GM19328 (cell line): ENCODE results near the gene MSLN.
"Not testable (repeated sequence)": the region's sequence is repeated elsewhere in the genome, so short reads cannot be mapped to it uniquely, and the experiment has no call there.

Source experiments
- ATAC-seq: cut with Tn5 transposase; IDR thresholded peaks from one replicate; pipeline ENCODE4 v1.9.1; 2021; ENCODE audit warnings: mild to moderate bottlenecking, moderate library complexity; ENCODE audit not compliant: unreplicated experiment

MSLN gene

DNA sequence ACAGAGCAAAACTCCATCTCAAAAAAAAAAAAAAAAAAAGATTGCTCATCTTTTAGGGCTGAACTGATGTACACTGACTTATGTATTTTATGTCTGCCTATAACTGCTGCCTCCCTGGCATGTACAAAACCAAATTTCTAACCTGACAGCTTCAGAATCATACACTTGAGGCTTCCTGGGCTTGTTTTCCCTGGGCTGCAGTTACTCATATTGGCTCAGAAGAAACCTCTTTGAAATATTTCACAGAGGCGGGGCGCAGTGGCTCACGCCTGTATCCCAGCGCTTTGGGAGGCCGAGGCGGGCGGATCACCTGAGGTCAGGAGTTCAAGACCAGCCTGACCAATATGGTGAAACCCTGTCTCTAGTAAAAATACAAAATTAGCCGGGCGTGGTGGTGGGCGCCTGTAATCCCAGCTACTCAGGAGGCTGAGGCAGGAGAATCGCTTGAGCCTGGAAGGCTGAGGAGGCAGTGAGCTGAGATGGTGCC lies 6.4 kb upstream of the MSLN start:
- not testable (repeated sequence) for ATAC-seq

DNA sequence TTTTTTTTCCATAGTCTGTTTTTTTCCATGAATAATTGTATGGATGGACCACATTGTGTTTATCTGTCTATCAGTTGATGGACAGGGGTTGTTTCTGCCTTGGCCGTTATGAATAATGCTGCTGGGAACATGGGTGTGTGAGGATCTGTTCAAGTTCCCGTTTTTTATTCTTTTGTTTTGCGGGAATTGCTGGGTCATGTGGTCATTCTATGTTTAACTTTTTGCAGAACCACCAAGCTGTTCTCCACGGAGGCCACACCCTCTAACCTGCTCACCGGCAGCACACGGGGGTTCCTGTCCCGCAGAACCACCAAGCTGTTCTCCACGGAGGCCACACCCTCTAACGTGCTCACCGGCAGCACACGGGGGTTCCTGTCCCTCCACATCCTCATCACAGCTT lies 5.9 kb upstream of the MSLN start:
- ATAC-seq = no peak

DNA sequence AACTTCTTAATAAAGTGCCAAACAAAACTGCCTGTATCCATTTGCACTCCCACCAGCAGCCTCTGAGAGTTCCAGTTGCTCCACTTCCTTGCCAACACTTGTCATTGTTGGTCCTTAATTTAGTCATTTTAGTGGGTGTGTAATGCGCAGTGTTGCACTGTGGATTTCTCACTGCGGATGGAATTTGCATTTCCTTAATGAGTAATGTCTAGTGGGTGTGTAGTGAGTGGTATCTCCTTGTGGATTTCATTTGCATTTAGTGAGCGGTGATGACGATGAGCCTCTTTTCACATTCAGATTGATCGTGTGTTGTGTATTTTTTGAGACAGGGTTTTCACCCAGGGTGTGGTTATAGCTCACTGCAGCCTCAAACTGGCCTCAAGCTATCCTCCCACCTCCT lies 4.1 kb upstream of the MSLN start:
- no peak for ATAC-seq

DNA sequence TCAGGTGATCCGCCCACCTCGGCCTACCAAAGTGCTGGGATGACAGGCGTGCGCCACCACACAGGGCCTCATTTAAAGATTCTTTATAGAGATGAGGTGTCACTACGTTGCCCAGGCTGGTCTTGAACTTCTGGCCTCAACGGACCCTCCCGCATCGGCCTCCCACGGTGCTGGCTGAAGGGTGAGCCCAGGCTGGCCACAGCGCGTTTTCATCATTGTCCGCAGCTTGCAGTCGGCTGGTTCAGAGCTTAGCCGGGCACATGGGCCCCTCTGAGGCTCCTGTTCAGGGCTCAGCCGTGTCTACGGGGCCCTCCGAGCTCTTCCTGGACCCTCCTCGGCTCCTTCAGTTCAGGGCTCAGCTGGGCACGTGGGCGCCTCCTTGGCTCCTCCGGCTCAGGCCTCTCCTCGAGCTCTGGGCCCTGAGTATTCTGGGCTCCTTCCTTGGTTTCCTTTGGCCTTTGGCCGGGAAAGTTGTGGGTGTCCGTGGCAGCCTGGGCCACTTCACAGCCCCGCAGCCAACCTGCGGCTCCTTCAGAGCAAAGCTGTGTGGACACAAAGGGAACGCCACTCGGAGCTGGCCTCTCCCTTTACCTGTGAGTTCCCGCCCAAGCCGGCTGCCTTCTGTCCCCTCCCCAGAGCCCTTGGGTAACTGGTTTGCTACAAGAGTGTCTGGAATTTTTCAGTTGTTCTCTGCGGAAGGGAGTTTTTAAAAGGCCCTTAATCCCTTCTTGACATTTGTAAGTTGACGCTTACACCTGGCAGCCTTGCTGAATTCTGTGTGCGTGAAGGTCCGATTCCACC lies 1.2 kb upstream of the MSLN start:
- ATAC-seq = no peak

DNA sequence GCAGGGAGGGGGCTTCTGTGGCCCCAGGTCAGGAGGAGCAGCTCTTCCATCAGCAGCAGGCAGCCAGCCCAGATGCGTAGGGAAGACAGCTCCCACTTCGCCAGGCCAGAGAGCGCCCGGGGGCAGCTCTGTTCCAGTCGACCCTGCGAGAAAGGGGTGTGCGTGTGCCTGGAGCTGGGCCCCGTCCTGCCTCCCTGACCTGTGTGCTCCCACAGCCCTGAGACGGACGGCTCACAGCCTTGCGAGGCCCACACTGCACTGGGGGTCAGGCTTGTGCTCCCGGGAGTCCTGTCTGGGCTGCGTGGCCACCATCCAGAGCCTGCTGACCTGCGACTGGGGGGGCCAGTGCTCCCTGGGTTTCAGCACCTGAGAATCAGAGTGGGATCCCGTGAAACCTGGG lies 469 bp upstream of the MSLN start:
- no peak for ATAC-seq

DNA sequence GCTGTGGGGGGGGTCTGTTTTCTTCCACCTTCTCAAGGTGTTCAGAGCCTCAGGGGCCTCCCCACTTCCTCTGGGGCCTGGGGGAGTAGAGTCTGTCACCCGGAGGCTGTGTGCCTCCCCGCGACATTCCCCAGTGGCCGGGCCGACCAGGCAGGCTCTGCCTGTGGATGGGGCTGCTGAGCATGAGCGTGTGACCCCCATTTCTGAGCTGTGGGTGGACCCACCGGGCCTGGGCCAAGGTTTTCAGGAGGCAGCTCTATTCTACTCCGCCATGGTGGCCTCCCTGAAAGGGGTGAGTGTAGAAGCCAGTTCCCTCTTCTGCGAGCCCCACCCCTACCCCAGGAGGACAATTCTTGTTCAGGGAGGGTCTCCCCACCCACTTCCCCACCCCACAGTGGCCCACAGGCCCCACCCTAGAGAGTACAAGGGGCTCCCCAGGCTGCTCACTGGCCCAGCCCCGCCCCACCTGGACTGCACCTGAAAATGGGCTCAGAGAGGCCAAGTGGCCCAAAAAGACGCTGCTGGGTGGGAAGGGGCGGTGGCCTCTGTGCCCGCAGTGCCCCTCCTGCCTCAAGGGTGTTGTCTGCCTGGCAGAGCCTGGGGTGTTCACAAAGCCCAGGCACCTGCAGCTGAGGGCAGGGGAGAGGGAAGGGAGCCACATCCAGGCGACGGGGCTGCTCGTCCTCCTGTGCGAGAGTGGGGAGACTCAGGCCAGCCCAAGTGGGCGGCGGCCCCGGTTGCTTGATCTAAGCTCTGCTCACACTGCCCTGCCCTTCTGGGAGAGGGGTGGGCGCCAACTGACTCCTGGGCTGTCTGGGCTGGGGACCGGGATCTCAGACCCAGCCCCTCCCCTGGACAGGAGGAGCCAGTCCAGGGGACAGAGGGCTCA lies 1.3 kb downstream of the MSLN start:
- ATAC-seq = no peak

DNA sequence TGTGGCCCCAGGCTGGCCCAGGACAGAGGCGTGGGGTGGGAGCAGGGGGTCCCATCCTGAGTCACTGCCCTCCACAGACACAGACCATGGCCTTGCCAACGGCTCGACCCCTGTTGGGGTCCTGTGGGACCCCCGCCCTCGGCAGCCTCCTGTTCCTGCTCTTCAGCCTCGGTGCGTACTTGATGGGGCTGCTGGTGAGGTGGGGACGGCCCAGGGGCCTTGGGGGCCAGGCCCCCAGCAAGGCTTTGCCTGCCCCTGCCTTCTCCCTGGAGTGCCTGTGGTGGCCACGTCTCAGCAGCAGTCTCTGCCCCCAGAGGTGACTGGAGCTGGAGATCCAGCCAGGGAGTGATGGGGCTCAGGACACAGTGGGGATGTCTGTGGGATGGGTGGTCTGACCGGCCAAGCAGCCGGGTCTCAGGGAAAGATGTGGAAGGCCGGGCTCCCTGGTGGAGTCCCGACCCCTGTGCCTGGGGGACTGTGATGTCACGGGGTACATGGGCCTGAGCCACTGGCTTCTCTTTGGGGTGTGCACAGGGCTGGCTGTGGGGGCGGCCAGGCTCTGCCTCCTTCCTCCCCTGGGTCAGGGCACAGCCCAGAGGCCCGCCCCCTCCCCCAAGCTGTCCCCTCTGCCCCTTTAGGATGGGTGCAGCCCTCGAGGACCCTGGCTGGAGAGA lies 2.2 kb downstream of the MSLN start:
- ATAC-seq = no peak

DNA sequence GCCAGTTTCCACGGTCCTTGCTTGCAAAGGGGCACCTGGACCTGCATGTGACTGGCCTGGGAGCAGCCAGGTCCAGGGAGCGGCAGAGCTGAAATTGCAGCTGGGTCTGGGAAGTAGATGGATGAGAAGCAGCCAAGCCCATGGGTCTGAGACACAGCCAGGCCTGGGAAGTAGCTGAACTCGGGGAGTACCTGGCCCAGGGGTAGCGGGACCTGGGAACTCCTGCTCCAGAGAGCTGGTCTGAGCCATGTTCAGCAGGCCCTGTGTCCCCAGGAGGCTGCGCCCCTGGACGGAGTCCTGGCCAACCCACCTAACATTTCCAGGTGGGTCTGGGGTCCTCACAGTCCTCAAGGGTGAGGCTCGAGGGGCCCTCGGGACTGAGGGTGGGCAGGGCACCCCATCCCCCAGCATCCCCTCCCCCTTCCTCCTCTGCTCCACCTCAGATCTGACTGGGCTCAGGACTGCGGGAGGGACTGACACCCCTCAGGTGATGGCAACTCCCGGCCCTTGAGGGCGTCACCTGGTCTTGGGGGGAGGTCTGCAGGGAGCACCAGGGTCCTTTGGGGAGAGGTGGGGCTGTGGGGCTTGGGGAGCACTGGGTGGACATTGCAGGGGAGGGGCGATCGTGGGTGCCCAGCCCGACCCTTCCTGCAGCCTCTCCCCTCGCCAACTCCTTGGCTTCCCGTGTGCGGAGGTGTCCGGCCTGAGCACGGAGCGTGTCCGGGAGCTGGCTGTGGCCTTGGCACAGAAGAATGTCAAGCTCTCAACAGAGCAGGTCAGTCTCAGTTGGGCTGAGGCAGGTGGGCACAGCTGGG lies 3.0 kb downstream of the MSLN start:
- no peak for ATAC-seq

DNA sequence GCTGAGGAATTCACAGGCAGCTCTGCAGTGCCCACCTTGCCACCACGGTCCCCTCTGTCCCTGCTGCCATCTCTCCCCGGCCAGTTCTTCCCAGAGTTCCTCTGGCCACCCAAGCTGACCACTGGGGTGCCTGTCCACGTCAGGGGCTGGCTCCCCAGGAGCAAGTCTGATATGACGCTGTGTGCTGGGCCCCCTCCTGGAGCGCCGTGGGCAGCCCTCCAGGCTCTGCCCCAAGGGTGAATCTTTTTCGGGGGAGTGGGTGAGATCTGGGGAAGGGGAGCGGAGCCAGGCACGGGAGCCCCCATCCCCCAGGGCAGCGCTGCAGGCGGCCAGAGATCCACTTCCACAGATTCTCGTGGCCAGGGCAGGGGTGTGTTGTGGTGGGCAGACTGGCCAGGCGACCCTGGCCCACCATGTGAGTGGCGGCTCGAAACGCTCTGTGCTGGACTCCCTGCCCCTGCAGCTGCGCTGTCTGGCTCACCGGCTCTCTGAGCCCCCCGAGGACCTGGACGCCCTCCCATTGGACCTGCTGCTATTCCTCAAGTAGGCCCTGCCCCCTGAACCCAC lies 3.7 kb downstream of the MSLN start:
- no peak for ATAC-seq

DNA sequence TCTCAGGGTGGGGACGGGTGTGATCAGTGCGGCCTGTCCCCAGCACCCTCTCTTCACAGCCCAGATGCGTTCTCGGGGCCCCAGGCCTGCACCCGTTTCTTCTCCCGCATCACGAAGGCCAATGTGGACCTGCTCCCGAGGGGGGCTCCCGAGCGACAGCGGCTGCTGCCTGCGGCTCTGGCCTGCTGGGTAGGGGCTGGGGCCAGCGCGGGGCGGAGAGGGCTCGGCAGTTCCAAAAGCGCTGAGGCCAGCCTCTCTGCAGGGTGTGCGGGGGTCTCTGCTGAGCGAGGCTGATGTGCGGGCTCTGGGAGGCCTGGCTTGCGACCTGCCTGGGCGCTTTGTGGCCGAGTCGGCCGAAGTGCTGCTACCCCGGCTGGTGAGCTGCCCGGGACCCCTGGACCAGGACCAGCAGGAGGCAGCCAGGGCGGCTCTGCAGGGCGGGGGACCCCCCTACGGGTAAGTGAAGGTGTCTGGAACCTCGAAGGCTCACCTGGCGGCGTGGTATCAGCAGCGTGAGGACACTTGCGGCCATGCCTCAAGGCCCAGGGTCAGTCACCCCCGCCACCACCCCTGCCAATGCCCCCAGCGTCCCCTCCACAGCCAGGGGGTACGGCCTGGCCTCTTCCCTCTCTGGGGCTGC lies 4.4 kb downstream of the MSLN start:
- ATAC-seq = no peak

DNA sequence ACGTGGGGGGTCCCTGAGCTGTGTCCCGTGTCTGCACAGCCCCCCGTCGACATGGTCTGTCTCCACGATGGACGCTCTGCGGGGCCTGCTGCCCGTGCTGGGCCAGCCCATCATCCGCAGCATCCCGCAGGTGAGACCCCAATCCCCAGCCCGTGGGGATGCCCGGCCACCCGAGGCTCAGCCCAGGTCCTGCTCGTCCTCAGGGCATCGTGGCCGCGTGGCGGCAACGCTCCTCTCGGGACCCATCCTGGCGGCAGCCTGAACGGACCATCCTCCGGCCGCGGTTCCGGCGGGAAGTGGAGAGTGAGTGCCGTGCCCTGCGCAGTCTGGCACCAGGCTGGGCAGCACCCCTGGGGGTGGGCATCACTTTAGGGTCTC lies 4.9 kb downstream of the MSLN start:
- no peak for ATAC-seq

DNA sequence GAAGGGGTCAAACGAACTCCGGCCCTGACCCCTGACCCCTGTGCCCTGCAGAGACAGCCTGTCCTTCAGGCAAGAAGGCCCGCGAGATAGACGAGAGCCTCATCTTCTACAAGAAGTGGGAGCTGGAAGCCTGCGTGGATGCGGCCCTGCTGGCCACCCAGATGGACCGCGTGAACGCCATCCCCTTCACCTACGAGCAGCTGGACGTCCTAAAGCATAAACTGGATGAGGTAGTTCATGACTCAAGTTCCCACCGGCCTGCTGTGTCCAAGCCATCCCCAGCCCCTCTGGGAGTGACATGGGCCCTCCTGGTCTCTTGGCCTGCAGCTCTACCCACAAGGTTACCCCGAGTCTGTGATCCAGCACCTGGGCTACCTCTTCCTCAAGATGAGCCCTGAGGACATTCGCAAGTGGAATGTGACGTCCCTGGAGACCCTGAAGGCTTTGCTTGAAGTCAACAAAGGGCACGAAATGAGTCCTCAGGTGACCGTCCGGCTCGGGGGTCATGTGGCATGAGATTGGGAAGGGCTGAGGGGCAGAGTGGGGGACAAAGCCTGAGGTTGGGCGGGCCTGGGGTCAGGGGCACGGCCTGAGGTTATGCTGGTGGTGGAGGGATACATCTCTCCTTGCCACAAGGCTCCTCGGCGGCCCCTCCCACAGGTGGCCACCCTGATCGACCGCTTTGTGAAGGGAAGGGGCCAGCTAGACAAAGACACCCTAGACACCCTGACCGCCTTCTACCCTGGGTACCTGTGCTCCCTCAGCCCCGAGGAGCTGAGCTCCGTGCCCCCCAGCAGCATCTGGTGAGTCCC lies 5.7 kb downstream of the MSLN start:
- ATAC-seq = no peak

DNA sequence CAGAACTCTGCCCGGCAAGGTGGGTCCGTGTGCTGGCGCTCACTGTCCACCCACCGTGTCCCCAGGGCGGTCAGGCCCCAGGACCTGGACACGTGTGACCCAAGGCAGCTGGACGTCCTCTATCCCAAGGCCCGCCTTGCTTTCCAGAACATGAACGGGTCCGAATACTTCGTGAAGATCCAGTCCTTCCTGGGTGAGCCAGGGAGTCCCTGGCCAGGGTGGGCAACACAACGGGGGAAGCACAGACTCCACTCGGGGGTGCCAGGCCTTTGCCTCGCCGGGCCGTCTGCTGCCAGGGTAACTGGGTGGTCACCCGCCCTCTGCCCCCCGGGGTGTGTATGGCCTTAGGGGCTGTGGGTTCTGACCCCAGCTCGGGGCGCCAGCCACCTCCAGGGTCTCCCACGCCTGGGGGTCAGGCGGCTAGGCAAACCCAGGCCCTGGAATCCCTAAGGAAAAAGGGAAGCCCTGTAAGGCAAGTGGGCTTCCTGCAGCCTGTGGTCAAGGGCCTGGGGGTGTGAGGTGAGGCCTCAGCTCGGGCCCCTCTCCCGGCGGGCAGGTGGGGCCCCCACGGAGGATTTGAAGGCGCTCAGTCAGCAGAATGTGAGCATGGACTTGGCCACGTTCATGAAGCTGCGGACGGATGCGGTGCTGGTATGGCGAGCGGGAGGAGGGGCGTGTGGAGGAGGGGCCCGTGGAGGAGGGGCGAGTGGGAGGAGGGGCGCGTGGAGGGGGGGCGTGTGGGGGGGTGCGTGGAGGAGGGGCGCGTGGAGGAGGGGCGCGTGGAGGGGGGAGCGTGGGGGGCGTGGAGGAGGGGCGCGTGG lies 6.5 kb downstream of the MSLN start:
- ATAC-seq = no peak

DNA sequence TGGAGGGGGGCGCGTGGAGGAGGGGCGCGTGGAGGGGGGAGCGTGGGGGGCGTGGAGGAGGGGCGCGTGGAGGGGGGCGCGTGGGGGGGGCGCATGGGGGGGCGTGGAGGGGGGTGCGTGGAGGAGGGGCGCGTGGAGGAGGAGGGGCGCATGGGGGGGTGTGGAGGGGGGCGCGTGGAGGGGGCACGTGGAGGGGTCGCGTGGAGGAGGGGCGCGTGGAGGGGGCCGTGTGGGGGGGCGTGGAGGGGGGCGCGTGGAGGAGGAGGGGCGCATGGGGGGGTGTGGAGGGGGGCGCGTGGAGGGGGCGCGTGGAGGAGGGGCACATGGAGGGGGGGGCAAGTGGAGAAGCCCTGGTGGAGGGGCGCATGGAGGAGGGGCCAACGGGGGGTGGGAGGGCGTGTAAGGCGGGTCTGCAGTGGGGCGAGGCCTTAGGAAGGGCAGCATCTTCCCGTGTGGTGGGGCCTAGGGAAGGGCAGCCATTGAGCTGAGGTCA lies 7.3 kb downstream of the MSLN start:
- no peak for ATAC-seq

DNA sequence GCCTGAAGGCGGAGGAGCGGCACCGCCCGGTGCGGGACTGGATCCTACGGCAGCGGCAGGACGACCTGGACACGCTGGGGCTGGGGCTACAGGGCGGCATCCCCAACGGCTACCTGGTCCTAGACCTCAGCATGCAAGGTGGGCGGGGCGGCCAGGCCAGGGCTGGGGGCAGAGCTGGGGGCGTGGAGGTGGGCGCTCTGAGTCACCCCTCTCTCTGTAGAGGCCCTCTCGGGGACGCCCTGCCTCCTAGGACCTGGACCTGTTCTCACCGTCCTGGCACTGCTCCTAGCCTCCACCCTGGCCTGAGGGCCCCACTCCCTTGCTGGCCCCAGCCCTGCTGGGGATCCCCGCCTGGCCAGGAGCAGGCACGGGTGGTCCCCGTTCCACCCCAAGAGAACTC lies 7.9 kb downstream of the MSLN start:
- no peak for ATAC-seq

DNA sequence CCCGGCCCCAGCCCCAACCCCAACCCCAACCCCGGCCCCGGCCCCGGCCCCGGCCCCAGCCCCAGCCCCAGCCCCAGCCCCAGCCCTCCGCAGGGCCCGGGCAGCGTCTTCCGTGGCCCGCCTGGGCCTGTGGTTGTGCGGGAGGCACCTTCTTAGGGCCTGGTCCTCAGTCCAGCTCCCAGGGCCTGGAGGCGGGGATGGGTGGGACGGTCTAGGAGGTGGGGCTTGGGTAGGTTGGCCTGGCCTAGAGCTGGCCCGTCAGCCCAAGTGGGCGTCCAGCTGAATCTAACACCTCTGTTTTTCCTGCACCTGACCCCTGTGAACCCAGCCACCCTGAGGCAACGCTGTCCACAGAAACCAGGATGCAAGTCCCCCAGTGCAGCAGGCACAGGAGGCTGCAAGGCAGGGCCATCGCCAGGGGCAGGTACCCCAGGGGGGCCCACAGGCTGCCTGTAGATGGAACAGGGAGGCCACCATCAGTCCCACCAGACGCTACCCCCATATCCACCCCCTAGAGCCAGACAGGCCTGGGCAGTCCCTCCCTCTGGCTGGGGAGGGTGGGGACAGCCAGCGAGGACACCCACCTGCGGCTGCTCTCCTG lies 8.8 kb downstream of the MSLN start:
- ATAC-seq = no peak

DNA sequence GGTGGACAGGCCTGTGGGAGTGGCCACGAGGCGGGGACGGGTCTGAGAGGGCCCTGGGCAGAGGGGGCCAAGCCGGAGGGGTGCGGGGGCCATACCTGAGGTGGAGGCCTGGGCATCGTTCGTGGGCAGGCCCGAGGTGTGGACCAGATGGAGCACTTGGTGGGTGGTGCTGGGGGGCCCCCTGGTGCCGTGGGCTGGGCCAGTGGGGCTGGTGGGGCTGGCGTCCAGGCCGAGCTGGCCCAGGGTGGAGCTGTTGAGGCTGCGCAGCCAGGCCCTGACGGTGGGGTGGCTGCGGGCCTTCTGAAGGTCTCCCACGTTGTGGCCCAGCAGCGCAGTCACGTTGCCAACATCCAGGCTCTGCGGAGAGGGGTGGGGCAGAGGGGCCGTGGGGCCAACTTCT lies 9.4 kb downstream of the MSLN start:
- ATAC-seq = no peak

DNA sequence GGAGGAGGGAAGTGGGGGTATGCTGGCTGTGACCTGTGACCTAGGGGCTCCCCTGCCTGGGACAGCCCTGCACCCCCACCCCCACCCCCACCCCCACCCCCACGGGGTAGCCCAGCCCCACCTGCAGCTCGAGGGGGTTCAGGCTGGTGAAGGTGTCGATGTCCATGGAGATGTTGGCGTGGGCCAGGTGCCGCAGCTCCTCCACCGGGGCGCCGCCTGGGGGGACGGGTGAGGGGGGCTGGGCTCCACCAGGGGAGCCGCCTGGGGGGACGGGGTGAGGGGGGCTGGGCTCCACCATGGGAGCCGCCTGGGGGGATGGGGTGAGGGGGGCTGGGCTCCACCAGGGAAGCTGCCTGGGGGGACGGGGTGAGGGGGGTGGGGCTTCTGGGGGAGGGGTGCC lies 9.9 kb downstream of the MSLN start:
- ATAC-seq = no peak
